Measurements from ENCODE around the gene EZR. TPM values are rescaled to one million over a fixed set of nuclear protein-coding genes. Genes with fewer than 3 reads are reported as not detected.
A peak's percentile ranks its signal among the peaks of the same experiment; 100 is the strongest.

The EZR gene
- total and polyA plus RNA-seq, 2 of the 8 experiments (the other 6 are each of a cell fraction or from before 2014, with no cell fraction given): 122 to 286 TPM

- Histone ChIP-seq H2BK5ac (ENCODE audit: low read depth, low read length) (peak overlapping the region; percentile 100), H3K79me1 (ENCODE audit: low read depth, low read length) (no peaks in the 10 kb centered on the region), H3K36me3 (ENCODE audit: control insufficient read depth in 2 of 4, insufficient read depth in 4 of 4, low read length in 3 of 4) (no peaks in the 10 kb centered on the region), H3K4me1 (replicated peaks in 1 of 4; ENCODE audit: control insufficient read depth in 3 of 4, insufficient read depth in 4 of 4, low read length in 3 of 4) (peaks cover 12 to 29% (median 25%) of the 10 kb centered on the region in 4 experiments), H2AK5ac (ENCODE audit: low read depth, low read length) (peak overlapping the region; percentile 100), H2BK20ac (ENCODE audit: low read length) (peak overlapping the region; percentile 97), H3K4me3 (ENCODE audit: extremely low read depth in 1 of 4, insufficient read depth in 2 of 4, low read depth in 3 of 4, low read length in 4 of 4) (peak overlapping the region; percentile 23 to 46 (median 32); a peak in 6 of 8 replicates), H4K5ac (ENCODE audit: insufficient read length, low read depth, low read length) (peak overlapping the region; percentile 97), H2AFZ (ENCODE audit: low read length) (no peak overlapping the region), H3K23ac (ENCODE audit: insufficient read length) (peak overlapping the region; percentile 15), H3K27ac (ENCODE audit: low read depth, low read length) (peak overlapping the region; percentile 96), H2BK12ac (ENCODE audit: low read depth, low read length) (peak overlapping the region; percentile 100), H3K56ac (replicated peaks; ENCODE audit: insufficient read length, low read depth, low read length) (peak overlapping the region; percentile 93), H4K91ac (replicated peaks; ENCODE audit: insufficient read length, low read length) (peak overlapping the region; percentile 100), H2BK120ac (replicated peaks; ENCODE audit: low read depth, low read length) (peak overlapping the region; percentile 100), H3K23me2 (ENCODE audit: low read depth, low read length) (peaks cover 5% of the 10 kb centered on the region), H3K14ac (ENCODE audit: insufficient read length) (peak overlapping the region; percentile 35), H3K9ac (replicated peaks in 1 of 4; ENCODE audit: extremely low read depth in 1 of 4, low read depth in 3 of 4, low read length in 3 of 4) (peak overlapping the region in 3 of 4 experiments; percentile 60 to 82 (median 64); a peak in 6 of 7 replicates), H4K20me1 (replicated peaks in 1 of 2; ENCODE audit: control insufficient read depth in 1 of 2, insufficient read depth in 2 of 2, low read length in 2 of 2) (peaks cover 0 to 4% of the 10 kb centered on the region in 2 experiments), H3K4me2 (ENCODE audit: insufficient read depth in 1 of 2, low read depth in 2 of 2, low read length in 2 of 2) (peak overlapping the region; percentile 81 to 99), H4K8ac (ENCODE audit: extremely low read depth, insufficient read depth, low read length) (peak overlapping the region; percentile 93; the same call in 1 of the 2 replicates), H3K79me2 (ENCODE audit: control insufficient read depth in 1 of 2, insufficient read depth in 2 of 2, low read length in 2 of 2) (no peaks in the 10 kb centered on the region), H3K18ac (ENCODE audit: extremely low read depth, low read length) (peak overlapping the region; percentile 100), H3K9me3 (ENCODE audit: insufficient read depth in 2 of 2, low read depth in 1 of 2, low read length in 1 of 2) (no peaks in the 10 kb centered on the region), H3K4ac (replicated peaks; ENCODE audit: insufficient read length, low read depth, low read length) (peak overlapping the region; percentile 100), H2BK15ac (ENCODE audit: low read length) (peak overlapping the region; percentile 100), H3K27me3 (replicated peaks in 1 of 4; ENCODE audit: control insufficient read depth in 3 of 4, extremely low read depth in 1 of 4, insufficient read depth in 3 of 4, low read length in 3 of 4) (no peaks in the 10 kb centered on the region)
- FAIRE-seq: peak; percentile 88
- 7% methylated on average over 13 of the region's 13 CpGs; no CpG with 5 or more reads in 1 of the 2 experiments for WGBS, 2 experiments (ENCODE audit: extremely low coverage in 1 of 2, insufficient coverage in 1 of 2, insufficient read length in 1 of 2, insufficient replicate concordance in 2 of 2, low coverage in 1 of 2, low lambda C conversion rate in 2 of 2, missing lambda C conversion rate in 1 of 2)
- ChIA-PET CTCF (ENCODE audit: partially characterized antibody) (interaction anchor here (0.6 to 2.3 kb wide), 6 partner anchors 16 to 702 kb away, joined by 3 to 8 read pairs (median 4); no protein-coding TSS in a partner anchor), POLR2A (ENCODE audit: partially characterized antibody) (interaction anchor here (0.8 to 7.1 kb wide), 24 partner anchors 8 to 965 kb away, joined by 3 to 93 read pairs (median 4); partner anchors contain the start of gene EZR)
- peak; percentile 84 to 97 for DNase-seq (ENCODE audit: low read depth in 1 of 2, low spot score in 2 of 2)
- TF ChIP-seq EP300 (IDR thresholded peaks at IDR 0.05; ENCODE audit: borderline replicate concordance in 1 of 2, low read depth in 2 of 2, low read length in 2 of 2) (peak in 1 of 2 experiments; percentile 93; a peak in 2 of 3 replicates), KDM5A (IDR thresholded peaks at IDR 0.05; ENCODE audit: low read length) (no peak), CREB1 (IDR thresholded peaks at IDR 0.05) (no peak; the same call in 1 of the 2 replicates), TCF12 (IDR thresholded peaks at IDR 0.05; ENCODE audit: low read depth, low read length) (peak; percentile 67; the same call in 1 of the 2 replicates), NRF1 (IDR thresholded peaks at IDR 0.05; ENCODE audit: low read depth, low read length) (no peak), RBBP5 (IDR thresholded peaks at IDR 0.05; ENCODE audit: borderline replicate concordance, low read depth, low read length) (peak; percentile 41; the same call in 1 of the 2 replicates), RXRA (IDR thresholded peaks at IDR 0.05; ENCODE audit: insufficient read depth, low read depth, low read length) (no peak)
- TF ChIP-seq, protein P1, sequence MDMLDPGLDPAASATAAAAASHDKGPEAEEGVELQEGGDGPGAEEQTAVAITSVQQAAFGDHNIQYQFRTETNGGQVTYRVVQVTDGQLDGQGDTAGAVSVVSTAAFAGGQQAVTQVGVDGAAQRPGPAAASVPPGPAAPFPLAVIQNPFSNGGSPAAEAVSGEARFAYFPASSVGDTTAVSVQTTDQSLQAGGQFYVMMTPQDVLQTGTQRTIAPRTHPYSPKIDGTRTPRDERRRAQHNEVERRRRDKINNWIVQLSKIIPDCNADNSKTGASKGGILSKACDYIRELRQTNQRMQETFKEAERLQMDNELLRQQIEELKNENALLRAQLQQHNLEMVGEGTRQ (IDR thresholded peaks at IDR 0.05; ENCODE audit: low read length): no peak
- TF ChIP-seq, protein P2, sequence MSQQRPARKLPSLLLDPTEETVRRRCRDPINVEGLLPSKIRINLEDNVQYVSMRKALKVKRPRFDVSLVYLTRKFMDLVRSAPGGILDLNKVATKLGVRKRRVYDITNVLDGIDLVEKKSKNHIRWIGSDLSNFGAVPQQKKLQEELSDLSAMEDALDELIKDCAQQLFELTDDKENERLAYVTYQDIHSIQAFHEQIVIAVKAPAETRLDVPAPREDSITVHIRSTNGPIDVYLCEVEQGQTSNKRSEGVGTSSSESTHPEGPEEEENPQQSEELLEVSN (IDR thresholded peaks at IDR 0.05): peak; percentile 51; the same call in 1 of the 2 replicates
These were observed 34.1 kb upstream of the EZR start for GRCh38 chr6:158853072-158853879.
